ENCODE results near the gene TNC.
"Not testable (repeated sequence)": the region's sequence is repeated elsewhere in the genome, so short reads cannot be mapped to it uniquely, and the experiment has no call there.

The TNC gene

DNA sequence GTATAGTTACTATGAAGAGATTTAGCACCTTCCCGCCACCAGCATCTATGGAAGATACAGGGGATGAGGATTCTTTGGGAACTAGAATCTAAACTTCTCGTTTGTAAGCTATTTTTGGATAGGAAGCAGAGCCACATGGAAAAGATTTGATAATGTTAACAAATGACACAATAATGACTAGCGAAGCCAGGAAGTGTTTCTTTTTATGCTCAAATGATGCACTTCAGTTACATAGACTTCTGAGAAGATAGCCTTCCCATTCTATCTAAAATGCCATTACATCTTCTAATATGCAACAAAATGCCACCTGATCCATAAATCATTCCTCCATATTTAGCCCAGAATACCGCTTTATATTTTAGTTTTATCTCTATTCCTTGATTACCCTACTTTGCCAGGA lies 17.0 kb upstream of the TNC start:
- DNase-seq (ENCODE audit: low read depth): no peak

DNA sequence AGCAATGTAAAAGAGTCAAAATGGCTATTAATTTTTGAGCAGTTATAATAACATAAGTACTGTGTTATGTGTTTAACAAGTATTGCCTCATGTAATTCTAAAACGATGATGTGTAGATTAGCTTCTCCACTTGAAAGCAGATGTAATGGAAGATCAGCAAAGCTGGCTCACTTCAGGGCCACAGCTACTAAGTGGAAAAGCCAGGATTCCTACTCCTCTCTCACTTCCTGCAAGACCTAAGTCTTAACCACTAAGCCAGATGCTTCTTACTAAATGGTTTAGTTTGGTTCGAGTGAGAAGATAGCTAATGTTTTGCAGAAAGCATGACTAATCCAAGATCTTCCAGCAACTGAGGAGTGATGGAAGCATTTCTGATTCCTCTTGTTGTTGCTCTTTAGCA lies 15.7 kb upstream of the TNC start:
- peak; percentile 73 for DNase-seq (ENCODE audit: low read depth)

DNA sequence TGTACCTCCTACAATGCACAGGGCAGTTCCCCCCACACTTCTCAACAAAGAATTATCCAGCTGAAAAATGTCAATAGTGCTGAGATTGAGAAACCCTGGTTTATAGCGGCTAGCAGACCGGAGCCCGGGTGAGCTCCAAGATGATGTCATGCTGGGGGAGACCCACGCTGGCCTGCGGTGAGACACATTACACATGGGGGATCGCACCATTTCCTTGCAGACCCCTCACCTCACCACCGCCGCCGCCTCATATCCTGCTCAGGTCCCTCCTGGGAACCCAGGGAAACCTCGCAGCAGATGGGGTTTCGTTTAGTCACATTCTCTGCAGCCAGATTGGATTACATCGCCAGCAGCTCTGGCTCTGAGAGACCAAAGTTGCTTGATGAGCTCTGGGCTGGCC lies 14.7 kb upstream of the TNC start:
- DNase-seq (ENCODE audit: low read depth): no peak

DNA sequence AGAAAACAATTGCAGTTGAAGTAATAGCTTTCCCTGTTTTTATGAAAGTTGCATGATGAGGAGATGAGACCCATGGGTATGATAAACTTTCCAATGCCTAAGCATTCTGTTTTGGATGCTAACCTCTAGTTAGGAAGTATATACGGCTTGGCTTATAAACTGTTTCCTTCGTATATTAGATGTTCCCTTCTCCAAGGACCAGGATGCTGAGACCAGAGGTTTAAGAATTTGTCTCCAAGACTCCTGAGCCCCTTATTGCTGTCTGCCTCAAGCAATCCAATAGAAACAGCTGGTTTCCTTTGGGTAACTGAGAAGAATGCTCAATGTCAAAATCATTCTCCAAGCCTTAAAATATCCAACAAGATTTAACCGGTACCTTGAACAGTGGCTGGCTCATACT lies 12.2 kb upstream of the TNC start:
- DNase-seq (ENCODE audit: low read depth): no peak

DNA sequence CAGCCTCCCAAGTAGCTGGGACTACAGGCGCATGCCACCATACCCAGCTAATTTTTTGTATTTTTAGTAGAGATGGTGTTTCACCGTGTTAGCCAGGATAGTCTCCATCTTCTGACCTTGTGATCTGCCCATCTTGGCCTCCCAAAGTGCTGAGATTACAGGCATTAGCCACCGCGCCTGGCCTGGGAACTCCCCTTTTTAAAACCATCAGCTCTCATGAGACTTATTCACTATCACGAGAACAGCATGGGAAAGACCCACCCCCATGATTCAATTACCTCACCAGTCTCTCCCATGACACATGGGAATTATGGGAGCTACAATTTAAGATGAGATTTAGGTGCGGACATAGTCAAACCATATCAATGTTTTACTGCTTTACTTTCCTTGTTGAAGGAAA lies 10.8 kb upstream of the TNC start:
- DNase-seq (ENCODE audit: low read depth): not testable (repeated sequence)

DNA sequence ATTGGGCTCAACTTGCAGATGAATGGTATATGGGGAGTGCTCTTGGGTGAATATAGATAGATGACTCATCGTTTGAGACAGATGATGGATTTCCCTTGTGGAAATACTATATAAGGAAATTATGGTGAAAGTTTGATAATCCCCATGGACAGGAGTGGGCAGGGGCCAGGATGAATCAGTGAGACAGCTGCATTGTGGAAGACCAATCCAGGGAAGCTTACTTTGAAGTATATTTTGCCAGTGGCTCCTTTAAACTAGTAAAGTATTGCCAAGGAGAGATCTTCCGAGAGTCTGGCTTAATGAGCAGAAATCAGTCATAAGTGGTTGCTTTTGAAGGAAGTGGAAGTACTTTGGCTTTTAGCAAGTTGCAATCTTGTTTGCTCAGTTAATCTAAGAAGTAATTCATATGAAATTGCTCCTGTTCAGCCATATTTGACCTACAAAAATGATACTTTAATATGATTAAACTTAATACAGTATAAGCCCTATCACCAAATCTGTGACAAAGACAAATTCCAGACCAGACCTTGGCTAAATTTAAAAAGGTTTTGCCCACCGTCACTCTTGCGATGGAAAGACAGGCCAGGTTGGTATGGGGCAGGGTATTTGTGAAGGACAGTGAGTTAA lies 9.3 kb upstream of the TNC start:
- DNase-seq (ENCODE audit: low read depth): no peak

DNA sequence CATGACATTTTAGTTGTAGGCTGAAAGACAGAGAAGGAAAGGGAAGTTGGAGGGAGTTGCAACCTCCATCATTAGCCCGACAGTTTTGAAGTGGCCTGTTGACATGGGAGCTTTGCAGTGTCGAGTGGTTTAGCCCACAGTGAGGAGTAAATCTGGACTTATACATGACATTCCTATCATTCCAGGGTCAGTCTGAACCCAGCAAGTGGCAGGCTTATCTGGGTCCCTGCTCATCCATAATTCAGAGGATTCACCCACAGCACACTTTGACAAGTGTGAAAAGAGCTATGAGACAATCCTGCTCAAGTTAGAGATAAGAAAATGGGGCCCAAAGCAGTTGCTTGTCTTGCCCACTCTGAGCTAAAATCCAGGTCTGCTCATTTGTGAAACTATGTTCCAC lies 8.4 kb upstream of the TNC start:
- no peak for DNase-seq (ENCODE audit: low read depth)

DNA sequence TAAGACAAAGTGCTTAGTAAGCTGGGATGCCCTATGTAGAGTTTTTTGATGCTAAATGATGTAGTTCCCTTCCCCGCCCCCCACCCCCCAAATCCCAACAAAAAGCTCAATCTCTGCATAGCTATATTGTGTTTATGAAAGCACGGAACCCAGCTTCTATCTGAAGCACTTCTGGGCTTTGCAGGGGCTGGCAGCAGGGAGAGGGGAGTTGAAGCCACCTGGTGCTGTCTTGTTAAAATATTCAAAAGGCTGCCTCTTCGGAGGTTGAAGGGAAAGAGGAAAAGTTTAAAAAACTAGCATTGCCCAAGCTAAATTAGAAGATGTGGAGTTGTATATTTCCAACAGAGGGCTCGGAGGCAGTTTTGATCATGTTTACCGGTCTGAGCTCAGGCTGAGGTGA lies 5.0 kb upstream of the TNC start:
- no peak for DNase-seq (ENCODE audit: low read depth)

DNA sequence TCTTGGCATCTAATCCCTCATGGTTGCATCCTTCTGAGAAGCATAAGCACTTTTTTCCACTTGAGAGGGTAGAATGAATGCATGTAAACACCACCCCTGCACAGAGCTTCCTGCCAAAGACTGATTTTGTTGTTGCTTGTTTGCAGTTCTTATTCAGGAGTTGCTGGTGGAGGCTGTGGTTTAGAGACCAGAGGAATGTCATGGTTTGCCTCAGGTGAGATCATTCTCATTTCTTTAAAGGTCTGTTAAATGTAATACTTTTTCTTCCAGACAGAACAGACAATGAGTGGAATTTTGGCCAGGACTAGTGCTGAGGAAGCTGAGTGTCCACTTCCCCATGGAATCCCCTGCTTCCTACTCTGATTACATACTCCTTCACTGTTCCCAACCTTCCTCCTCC lies 3.2 kb upstream of the TNC start:
- no peak for DNase-seq (ENCODE audit: low read depth)

DNA sequence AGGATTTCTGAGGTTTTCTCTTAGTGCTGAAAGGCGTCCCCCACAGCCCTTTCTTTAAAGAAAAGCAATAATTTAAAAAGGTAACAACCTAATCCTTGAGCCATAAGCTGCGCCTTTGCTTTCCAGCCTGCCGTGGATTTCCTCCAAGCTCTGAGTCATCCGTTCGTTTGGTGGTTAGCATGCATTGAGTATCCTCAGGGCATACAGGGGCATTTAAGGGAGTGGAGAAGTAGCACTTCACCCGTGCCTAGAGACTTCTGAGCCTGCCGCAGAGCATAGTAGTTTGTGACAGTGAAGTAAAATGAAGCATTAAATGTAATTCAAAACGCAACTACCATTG lies 892 bp upstream of the TNC start:
- peak; percentile 86 for DNase-seq (ENCODE audit: low read depth)

DNA sequence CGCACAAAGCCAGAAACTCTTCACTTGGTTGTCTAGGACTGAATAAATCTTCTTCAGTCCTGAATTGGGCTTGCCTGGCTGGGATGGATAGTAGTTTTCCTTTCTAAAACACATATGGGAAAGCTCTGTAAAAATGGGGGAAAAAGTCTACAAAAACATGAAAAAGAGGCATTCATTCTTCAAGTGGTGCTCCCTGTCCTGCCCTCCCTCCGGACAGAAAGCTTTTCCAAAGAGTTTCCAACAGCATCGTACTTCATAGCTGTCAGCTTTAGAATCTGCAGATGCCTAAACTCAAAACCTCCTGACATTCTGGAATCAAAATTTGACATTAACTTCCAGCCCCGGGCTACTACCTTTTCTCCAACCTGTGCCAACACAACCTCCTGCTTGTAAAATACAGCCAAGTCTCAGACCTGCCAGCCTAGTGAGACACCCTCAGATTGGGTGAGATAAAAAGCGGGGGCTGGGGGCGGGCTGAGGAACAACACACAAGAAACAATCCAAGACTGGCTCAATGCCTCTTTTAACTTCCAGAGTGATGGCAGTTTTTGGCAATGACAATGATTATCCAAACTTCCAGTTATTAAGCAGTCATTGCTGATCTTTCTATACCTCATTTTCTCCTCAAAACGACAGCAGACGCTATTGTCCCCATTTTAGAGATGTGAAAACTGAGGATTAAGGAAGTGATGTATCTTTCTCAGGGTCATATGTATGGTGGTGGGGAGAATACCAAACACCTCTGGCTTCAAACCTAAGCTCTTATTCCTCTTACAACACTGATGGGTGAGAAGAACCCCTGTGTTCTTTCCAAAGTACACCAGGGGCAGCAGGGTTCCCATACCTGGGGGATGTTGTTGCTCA lies 1.3 kb downstream of the TNC start:
- no peak for DNase-seq (ENCODE audit: low read depth)

DNA sequence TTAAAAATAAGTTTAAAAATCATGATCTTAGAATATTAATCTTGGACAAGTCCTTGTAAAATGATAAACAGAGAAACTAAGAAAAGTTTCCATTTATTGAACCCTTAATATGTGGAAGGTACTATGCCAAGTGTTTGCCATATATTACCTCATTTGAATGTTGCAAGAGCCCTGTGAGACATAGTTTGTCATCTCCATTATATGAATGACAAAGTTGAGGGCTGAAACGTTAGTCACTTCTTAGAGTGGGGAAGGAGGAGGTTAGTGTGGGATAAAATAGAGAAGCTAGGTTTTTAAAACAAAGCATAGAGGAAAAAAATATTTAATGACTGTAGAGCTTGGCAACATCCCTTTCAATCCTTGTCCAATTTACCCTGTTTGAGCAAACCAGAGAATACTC lies 2.0 kb downstream of the TNC start:
- peak; percentile 86 for DNase-seq (ENCODE audit: low read depth)

DNA sequence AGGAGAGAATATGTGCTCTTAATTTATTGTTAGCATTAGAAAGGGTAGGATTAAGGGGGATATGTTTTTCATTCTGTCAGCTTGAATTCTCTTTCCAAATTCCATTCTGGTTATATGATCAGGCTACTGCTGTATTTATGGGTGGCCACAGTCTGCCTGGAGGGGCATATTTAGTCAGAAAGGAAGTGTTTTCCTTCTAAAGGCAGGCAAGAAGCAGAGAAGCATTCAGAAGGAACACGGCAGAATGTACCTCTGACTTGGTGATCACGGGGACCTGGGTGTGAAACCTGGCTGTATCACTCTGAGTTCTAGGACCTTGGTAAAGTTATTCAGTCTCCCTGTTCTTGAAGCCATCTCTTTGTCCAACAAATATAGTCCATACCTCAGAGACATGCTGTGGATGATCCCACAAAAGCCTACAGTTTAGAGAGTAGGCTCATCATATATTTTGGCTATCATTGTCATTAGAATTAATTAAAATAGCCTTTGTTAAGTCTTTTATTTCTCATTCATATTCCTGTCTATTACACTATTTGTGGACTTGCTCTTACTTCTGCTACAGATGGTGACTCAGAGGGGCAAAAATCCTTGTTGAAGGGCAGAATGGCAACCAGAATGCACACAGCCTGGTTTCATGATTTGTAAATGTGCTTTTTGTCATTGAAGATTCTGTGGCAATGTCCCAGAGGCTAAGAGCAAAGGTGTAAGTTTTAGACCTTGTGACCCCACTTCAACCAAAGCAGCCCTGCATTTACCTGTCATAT lies 2.7 kb downstream of the TNC start:
- no peak for DNase-seq (ENCODE audit: low read depth)

DNA sequence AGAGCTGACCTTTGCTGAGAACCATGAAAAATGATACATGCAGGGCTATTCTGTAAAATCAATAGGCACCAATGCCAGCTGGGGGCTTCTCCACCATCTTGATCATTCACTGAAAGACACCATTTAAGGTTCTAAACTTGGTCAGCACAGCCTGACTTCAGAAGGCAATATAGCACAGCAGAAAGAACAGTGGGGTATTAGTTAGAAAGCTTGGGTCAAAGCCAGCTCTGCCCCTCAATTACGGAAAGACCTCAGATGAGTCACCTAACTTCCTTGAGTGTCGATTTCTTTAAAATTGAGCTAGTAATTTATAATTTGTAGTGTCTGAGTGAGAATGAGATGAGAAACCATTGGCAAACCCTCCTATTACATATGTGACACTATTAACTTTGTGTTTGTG lies 3.4 kb downstream of the TNC start:
- DNase-seq (ENCODE audit: low read depth): no peak

DNA sequence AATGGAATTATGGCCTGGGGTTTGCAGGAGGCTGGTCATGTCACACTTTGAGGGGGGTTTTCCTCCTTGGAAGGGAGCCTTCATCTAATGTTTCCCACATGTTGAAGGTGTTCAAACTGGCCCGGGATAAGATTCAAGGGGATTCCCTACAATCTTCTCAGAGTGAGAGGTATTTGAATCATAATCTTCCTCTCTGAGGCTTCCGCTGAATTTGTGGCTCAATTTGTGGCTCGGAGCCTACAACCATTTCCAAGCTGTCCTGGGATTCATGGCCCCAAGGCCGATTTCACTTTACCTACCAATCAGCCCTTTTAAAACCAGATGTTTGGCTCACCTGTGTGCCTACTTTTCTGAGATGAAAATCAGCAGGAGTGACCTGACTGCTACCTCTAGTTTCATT lies 3.9 kb downstream of the TNC start:
- DNase-seq (ENCODE audit: low read depth): no peak

DNA sequence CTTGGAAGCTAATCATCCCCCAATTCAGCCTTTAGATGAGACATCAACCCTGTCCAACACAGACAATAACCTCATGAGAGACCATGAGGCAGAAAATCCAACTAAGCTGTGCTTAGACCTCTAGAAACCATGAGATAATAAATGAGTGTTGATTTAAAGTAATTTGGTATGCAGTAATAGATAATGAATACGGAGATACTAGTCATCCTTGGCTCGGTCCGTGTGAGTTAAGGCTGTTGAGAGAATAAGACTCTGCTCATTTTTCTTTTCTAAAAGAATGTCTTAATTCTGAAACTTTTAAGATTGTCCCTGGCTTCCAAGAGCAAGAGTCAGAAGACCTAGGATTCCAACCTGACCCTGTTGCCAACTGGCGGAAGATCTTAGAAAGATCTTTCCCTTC lies 6.1 kb downstream of the TNC start:
- DNase-seq (ENCODE audit: low read depth): no peak

DNA sequence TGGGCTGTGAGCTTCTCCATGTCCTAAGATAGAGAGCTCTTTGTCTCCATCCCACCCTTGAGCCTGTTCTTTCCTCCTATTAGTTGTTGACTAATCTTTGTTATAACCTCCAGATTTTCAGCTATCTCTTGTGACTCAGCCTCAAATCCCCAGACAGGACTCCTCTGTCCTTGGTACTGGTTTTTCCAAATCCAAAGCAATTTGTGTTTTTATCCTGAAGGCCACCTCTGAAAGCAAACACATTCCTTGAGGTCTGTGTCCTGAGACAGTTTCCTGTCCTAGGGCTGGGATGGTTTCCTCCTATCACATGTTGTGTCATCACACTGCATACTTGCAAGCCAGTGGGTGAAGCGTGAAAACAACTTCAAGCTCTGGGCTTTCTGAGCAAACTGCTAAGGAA lies 8.5 kb downstream of the TNC start:
- DNase-seq (ENCODE audit: low read depth): no peak

DNA sequence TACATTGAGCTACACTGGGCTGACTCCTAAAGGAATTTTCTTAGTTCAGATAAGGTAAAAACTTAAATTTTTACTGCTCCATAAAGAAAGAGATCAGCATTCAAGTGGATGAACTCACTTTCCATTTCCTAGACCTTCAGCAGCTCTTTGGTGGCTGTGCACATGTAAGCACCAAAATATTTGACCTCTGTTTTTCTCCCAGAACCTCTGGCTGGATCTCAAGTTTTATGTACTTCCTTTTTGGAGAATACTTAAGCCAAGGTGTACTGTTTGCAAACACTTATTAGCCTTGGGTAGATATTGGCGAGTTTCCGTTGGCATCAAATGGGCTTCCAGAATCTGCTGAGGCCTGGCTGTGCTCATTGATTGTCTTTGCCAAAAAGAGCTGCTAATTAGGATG lies 10.3 kb downstream of the TNC start:
- no peak for DNase-seq (ENCODE audit: low read depth)

DNA sequence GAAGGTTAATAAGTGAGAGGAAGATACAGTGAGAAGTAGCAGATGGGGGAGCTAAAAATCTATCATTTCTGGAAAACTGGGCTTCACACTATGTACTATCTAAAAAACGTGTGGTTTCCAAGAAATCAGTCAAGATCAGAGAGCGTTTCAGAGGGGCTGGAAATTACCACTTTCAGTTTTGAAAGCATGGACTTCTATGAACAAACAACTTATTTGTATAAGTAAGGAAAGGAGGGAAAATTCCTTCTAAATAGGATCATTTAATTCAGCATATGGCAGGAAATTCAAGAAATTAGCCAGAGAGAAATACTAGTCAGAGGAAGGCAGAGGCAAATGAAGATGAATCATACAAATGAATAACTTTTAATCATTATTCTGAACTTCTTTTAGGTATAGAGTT lies 11.3 kb downstream of the TNC start:
- DNase-seq (ENCODE audit: low read depth): no peak

DNA sequence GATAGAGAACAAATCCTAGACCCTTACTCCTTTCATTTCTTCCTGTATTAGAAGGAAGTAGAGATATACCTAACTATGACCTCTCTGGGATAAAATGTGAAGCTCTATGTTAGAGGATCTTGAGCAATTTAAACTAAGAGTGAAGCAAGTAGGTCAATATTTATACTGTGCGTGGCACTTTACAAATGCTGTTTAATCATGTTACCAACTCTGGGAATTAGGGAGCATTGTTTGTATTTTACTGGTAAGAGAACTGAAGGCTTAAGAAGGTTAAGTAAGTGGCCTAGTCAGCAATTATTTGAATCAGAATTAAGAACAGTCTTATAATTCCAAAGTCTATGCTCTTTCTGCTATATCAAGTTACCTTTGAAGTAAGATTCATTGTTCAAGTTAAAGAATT lies 12.0 kb downstream of the TNC start:
- DNase-seq (ENCODE audit: low read depth): no peak

DNA sequence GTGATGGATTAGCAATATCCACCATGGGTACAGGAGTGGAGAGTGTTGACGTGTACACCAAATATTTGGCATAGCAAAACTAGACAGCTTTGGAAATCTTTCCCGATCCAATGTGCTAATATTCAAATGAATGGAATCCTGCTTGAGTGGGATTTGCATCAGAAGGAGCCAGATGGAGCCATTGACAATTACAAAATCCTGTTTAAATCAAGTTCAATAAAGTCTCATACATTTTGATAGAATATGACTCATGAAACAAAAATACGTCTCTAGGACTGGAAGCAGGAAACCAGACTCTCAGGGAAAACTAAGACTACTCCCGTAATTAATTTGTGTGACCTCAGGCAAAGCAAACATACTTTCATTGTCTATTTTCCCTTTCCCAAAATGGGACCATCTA lies 13.0 kb downstream of the TNC start:
- peak; percentile 85 for DNase-seq (ENCODE audit: low read depth)

DNA sequence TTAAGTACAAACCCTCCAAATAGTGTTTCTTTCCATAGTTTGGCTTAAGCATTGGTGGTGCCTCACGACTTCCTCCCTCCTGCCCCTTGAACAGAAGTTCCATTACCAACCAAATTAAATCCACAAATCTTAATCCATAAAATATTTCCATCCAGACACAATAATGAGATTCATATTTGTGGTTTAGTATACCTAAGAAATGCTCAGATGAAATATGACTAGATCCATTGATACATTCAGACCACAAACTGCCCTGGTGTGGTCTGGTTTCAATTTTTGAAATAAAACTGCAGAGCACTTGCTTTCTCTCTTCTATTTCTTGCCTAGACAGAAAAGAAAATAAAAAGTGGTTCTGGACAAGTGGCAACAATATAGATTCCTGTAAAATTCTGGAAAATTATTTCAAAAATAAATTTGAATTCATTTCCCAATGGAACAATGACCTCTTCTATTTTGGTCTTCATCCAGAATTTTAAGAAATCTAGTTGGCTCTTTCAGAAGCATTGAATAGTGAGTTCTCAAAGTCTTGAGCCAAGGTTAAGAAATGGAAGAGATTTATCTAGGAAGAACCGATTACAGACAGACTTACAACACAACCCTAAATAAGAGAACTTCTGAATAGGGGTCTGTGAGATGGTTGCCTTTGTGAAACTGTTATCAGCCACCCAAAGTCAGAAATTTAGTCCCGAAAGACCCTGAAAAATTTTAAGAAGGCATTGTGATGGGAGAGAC lies 14.0 kb downstream of the TNC start:
- DNase-seq (ENCODE audit: low read depth): no peak

DNA sequence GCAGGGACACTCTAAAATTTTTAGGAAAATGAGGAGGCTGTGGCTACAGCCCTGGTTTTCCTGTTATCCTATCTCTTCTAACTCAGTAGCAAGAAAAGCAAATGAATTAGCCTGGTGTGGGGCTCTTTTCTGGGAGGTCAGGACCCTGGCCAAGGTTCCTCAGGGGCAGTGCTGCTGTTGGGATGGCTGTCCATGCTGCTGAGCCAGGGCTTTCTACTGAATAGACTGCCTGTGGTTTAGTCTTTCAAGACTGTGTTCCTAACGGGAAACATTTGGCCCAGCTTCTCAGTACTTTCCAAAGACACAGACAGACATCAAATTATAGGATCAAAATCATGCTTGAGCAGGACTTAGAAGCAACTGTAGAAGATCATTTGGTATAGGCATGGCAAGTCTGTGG lies 18.1 kb downstream of the TNC start:
- DNase-seq (ENCODE audit: low read depth): no peak
